Smooth muscle cell (in vitro differentiated cells): ENCODE data around the gene PC. TPM values are rescaled to one million over a fixed set of nuclear protein-coding genes. Genes with fewer than 3 reads are reported as not detected.

ENCODE experiments used
- DNase-seq: peaks from one replicate; lab custom pipeline; 2025; ENCODE audit not compliant: unreplicated experiment; lab: John Stamatoyannopoulos, UW
- H2AFZ ChIP-seq: fragments of 200-600 bp; sonication (generic); 2 replicates; pipeline ENCODE4 v1.6.0; 2016; ENCODE audit warnings: antibody characterized with exemption, low read depth, mild to moderate bottlenecking
- H3F3A ChIP-seq: fragments of 200-600 bp; sonication (generic); 2 replicates; pipeline ENCODE4 v1.6.0; 2017; ENCODE audit warnings: antibody characterized with exemption, low read depth
- H3K27ac ChIP-seq: fragments of 200-600 bp; sonication (generic); 2 replicates; pipeline ENCODE4 v1.5.1; 2016; ENCODE audit warnings: low read depth, mild to moderate bottlenecking
- H3K27me3 ChIP-seq: fragments of 200-600 bp; sonication (generic); 2 replicates; pipeline ENCODE4 v1.6.1; 2016; ENCODE audit warnings: low read depth, mild to moderate bottlenecking
- H3K36me3 ChIP-seq: fragments of 200-600 bp; sonication (generic); 2 replicates; pipeline ENCODE4 v1.5.1; 2016; ENCODE audit warnings: low read depth
- H3K4me1 ChIP-seq: fragments of 200-600 bp; sonication (generic); 2 replicates; pipeline ENCODE4 v1.5.1; 2016; ENCODE audit warnings: low read depth
- H3K4me2 ChIP-seq: fragments of 200-600 bp; sonication (generic); 2 replicates; pipeline ENCODE4 v1.6.0; 2016; ENCODE audit warnings: mild to moderate bottlenecking
- H3K4me3 ChIP-seq: fragments of 200-600 bp; sonication (generic); 2 replicates; pipeline ENCODE4 v1.5.1; 2016; ENCODE audit warnings: mild to moderate bottlenecking
- H3K79me2 ChIP-seq: fragments of 200-600 bp; sonication (generic); 2 replicates; pipeline ENCODE4 v1.6.0; 2016; ENCODE audit warnings: low read depth, mild to moderate bottlenecking
- H3K9ac ChIP-seq: fragments of 200-600 bp; sonication (generic); 2 replicates; pipeline ENCODE4 v1.6.0; 2016; ENCODE audit warnings: low read depth
- H3K9me3 ChIP-seq: fragments of 200-600 bp; sonication (generic); replicated peaks from 2 replicates; pipeline ENCODE4 v1.5.1; 2016; ENCODE audit warnings: low read depth
- H4K20me1 ChIP-seq: fragments of 200-600 bp; sonication (generic); 2 replicates; pipeline ENCODE4 v1.6.0; 2016; ENCODE audit warnings: low read depth
- CTCF ChIP-seq: fragments of 200-600 bp; sonication (generic); IDR thresholded peaks from 2 replicates; pipeline ENCODE4 v1.5.1; 2017; ENCODE audit warnings: borderline replicate concordance, mild to moderate bottlenecking, antibody characterized with exemption; ENCODE audit not compliant: insufficient read depth, poor library complexity, severe bottlenecking
- whole genome bisulfite sequencing: methylation state at CpG from one replicate; pipeline ENCODE4 v1.1.7; 2016; ENCODE audit warnings: low lambda C conversion rate; 5-methylcytosine and 5-hydroxymethylcytosine counted together
- polyA plus RNA-seq: library from polyadenylated mRNA; unstranded; fragments of >200 nt; fragmentation: Nextera tagmentation; extraction: Ambion mirVana; gene quantifications from 2 replicates; pipeline ENCODE4 v1.2.1, GENCODE V29; 2016
- total RNA-seq: library from RNA; depleted of rRNA; stranded (reverse); fragments of >200 nt; gene quantifications from 2 replicates; pipeline ENCODE4 v1.2.3, GENCODE V29; 2014

The PC gene
- total and polyA plus RNA-seq, 2 experiments from 2014 or later: 11.8 to 36.1 TPM

GRCh38 chr11:66855574-66856495, 102.3 kb downstream of the PC start:
- H3K4me2 ChIP-seq: peak overlapping the region; percentile 98

DNA sequence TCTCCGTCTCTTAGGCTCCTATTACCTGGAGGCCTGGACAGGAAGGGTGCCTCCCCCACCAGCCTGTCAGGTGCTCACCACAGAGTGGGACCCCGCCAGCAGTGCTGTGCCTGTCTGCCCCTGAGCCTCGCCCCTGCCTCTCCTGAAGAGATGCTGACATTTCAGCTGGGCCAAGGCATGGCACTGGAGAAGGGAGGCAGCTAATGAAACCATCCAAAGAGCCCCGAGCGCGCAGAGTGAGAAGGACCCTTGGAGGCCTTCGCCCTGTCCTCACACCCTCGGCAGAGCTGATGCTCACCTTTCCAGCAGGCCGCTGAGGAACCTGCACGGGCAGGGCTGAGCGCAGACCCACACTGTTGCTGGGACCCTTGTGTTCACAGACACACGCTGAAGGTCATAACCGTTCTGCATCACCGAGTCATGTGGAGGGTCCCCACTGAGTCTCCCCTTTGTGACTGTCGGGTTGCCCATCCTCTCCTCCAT, 103.4 kb downstream of the PC start:
- H3K4me3 ChIP-seq: no peak overlapping the region
- no peaks in the 10 kb centered on the region for H3K9me3 ChIP-seq
- H4K20me1 ChIP-seq: no peaks in the 10 kb centered on the region
- no peak overlapping the region for H2AFZ ChIP-seq
- no peaks in the 10 kb centered on the region for H3K27me3 ChIP-seq
- H3F3A ChIP-seq: peaks cover 5% of the 10 kb centered on the region
- H3K36me3 ChIP-seq: no peaks in the 10 kb centered on the region
- no peak overlapping the region for H3K27ac ChIP-seq
- peaks cover 3% of the 10 kb centered on the region for H3K79me2 ChIP-seq
- H3K9ac ChIP-seq: no peak overlapping the region
- H3K4me2 ChIP-seq: no peak overlapping the region
- no peak for DNase-seq
- peaks cover 8% of the 10 kb centered on the region for H3K4me1 ChIP-seq
- 98% methylated on average over 15 of the region's 15 CpGs for WGBS
- no peak for TF ChIP-seq CTCF

More at GRCh38 chr11:66855574-66856495, 102.3 kb downstream of the PC start:
- Histone ChIP-seq H3K36me3 (no peaks in the 10 kb centered on the region), H3K4me1 (peaks cover 8% of the 10 kb centered on the region), H3K9me3 (no peaks in the 10 kb centered on the region), H4K20me1 (no peaks in the 10 kb centered on the region), H3F3A (peaks cover 5% of the 10 kb centered on the region), H3K79me2 (peaks cover 3% of the 10 kb centered on the region), H3K27ac (peak overlapping the region; percentile 66), H3K4me3 (peak overlapping the region; percentile 89), H3K27me3 (no peaks in the 10 kb centered on the region), H3K9ac (peak overlapping the region; percentile 73), H2AFZ (peak overlapping the region; percentile 69)
- DNase-seq: peak; percentile 79
- no peak for TF ChIP-seq CTCF
- 8% methylated on average over 38 of the region's 51 CpGs for WGBS

DNA sequence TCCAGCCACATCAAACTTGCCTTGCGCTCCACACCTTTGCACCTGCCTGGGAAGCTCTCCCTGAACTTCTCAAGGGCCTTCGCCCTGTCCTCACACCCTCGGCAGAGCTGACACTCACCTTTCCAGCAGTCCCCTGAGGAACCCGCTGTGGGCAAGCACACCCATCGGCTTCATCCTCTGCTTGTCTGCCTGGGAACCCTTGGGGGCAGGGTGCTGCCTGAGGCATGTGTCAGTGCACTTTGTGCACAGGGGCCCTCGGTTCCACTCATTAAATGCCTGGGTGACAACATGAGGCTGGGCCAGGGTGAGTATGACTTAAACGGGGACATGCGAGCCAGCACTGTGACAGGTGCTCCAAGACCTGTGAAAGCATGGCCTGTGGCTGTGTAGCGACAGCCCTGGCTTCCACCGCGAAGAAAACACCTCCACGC, 103.9 kb downstream of the PC start:
- no peak overlapping the region for H3K9ac ChIP-seq
- H3K4me1 ChIP-seq: peaks cover 8% of the 10 kb centered on the region
- 91% methylated on average over 12 of the region's 12 CpGs for WGBS
- H3K4me2 ChIP-seq: no peak overlapping the region
- H3K36me3 ChIP-seq: no peaks in the 10 kb centered on the region
- no peak overlapping the region for H3K4me3 ChIP-seq
- H4K20me1 ChIP-seq: no peaks in the 10 kb centered on the region
- no peak overlapping the region for H3K27ac ChIP-seq
- peaks cover 5% of the 10 kb centered on the region for H3F3A ChIP-seq
- no peaks in the 10 kb centered on the region for H3K27me3 ChIP-seq
- peaks cover 3% of the 10 kb centered on the region for H3K79me2 ChIP-seq
- no peak for TF ChIP-seq CTCF
- no peaks in the 10 kb centered on the region for H3K9me3 ChIP-seq
- no peak overlapping the region for H2AFZ ChIP-seq
- no peak for DNase-seq
